NCI-H1436 (cell line): Measurements from ENCODE around the gene CCBE1.

Experiments
- DNase-seq: peaks from one replicate; lab custom pipeline; 2025; lab: John Stamatoyannopoulos, UW

Gene CCBE1

GRCh38 chr18:59570101-59570775 lies 127.0 kb downstream of the CCBE1 start:
- no peak for DNase-seq

- no peak for DNase-seq
Measured at GRCh38 chr18:59569390-59569791, 127.8 kb downstream of the CCBE1 start.

- no peak for DNase-seq
Measured at GRCh38 chr18:59567431-59567830, 129.8 kb downstream of the CCBE1 start.

- no peak for DNase-seq
Measured at GRCh38 chr18:59566533-59566971, 130.7 kb downstream of the CCBE1 start.

GRCh38 chr18:59565957-59566356 lies 131.3 kb downstream of the CCBE1 start:
- no peak for DNase-seq

GRCh38 chr18:59564561-59564960 lies 132.7 kb downstream of the CCBE1 start:
- no peak for DNase-seq

GRCh38 chr18:59563176-59563785 lies 133.9 kb downstream of the CCBE1 start:
- DNase-seq = no peak

- DNase-seq = no peak
Measured at GRCh38 chr18:59562751-59563150, 134.5 kb downstream of the CCBE1 start.

- DNase-seq = no peak
Measured at GRCh38 chr18:59561612-59562011, 135.6 kb downstream of the CCBE1 start.

GRCh38 chr18:59560556-59560955 lies 136.7 kb downstream of the CCBE1 start:
- DNase-seq = no peak

- no peak for DNase-seq
Measured at GRCh38 chr18:59559528-59559927, 137.7 kb downstream of the CCBE1 start.

- no peak for DNase-seq
Measured at GRCh38 chr18:59555995-59556659, 141.1 kb downstream of the CCBE1 start.

GRCh38 chr18:59554796-59555335 lies 142.4 kb downstream of the CCBE1 start:
- DNase-seq = no peak

- no peak for DNase-seq
Measured at GRCh38 chr18:59553273-59553870, 143.9 kb downstream of the CCBE1 start.

- DNase-seq = no peak
Measured at GRCh38 chr18:59551902-59552635, 145.2 kb downstream of the CCBE1 start.

GRCh38 chr18:59550174-59550516 lies 147.1 kb downstream of the CCBE1 start:
- no peak for DNase-seq

- no peak for DNase-seq
Measured at GRCh38 chr18:59549503-59550173, 147.6 kb downstream of the CCBE1 start.

- DNase-seq = no peak
Measured at GRCh38 chr18:59547581-59548182, 149.5 kb downstream of the CCBE1 start.

GRCh38 chr18:59546188-59546587 lies 151.0 kb downstream of the CCBE1 start:
- DNase-seq = no peak

GRCh38 chr18:59540780-59541179 lies 156.4 kb downstream of the CCBE1 start:
- DNase-seq = no peak

- DNase-seq = no peak
Measured at GRCh38 chr18:59540346-59540745, 156.9 kb downstream of the CCBE1 start.
